NCI-H2227 (cell line): ENCODE results near the gene KRABD2.
A peak's percentile ranks its signal among the peaks of the same experiment; 100 is the strongest.
"Not testable (repeated sequence)": the region's sequence is repeated elsewhere in the genome, so short reads cannot be mapped to it uniquely, and the experiment has no call there.

Source experiments
- DNase-seq: peaks from one replicate; lab custom pipeline; 2025; ENCODE audit not compliant: unreplicated experiment; lab: John Stamatoyannopoulos, UW

The KRABD2 gene

GRCh38 chr17:8365143-8365542, 11.4 kb downstream of the KRABD2 start:
- no peak for DNase-seq

DNA sequence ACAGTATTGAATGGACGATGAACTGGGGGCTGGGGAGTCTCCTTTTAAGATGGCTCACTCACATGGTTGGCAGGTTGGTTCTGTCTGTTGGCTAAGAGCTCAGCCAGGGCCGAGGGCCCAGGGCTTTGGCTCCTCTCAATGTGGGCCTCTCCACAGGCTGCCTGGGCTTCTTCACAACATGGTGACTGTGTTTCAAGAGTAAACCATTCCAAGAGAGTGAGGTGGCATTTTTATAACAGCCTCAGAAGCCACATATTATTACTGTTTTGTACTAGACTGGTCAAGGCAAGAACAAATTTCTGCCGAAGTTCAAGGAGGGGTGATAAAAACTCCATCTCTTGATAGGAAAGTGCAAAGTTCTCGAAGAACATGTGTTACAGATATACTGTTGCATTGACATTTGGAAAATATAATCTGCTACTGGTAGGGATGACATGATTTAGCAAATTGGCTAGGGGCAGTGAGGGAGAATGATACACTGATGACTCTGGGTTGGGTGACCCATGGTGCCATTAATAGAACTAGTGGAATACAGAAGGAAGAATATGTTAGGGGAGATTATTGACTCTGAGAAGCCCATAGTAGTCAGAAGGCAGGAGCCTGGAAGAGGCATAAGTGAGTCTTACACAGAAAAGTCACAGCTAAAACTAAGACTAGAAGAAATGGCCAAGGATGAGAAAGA, 13.7 kb downstream of the KRABD2 start:
- no peak for DNase-seq

DNA sequence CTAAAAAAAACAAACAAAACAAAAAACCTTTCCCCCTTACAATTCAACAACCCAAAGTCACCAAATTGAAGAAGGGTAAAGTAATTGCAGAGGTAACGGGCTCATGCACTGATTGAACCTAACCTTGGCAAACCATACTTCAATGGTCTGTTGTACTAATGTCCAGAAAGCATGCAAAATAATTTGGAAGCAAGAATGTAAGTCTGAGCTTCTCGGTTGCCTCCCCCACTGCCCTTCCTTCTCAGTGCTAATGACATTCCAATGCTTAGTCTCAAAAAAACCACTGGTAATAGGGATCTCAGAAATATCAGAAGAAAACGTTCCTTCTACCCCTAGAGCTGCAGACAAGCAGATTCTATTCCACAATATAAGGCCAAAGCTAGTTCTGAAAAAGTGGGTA, 15.8 kb downstream of the KRABD2 start:
- no peak for DNase-seq

- no peak for DNase-seq
Observed at GRCh38 chr17:8360260-8360659, 16.2 kb downstream of the KRABD2 start.

GRCh38 chr17:8359769-8360168, 16.7 kb downstream of the KRABD2 start:
- DNase-seq = no peak

DNA sequence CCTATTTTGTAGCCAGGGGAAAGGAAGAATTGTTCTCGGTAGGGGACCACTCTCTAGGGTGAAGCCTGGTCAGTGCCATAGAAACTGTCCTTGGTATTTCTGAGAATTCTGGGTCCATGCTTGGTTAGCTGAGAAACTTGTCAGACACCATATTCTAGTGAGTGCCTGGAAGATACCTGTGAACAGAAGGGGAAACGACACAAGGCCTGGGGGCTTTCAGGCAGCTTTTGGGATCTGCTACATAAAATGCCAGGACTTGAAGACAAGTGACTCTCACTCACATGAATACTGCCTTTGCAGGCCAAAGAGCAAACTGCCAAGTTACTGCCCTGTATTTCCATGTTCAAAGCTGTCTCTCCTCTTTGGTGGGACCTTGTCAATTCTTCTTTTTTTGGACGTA, 18.6 kb downstream of the KRABD2 start:
- no peak for DNase-seq

- DNase-seq = no peak
Observed at GRCh38 chr17:8354236-8354635, 22.3 kb downstream of the KRABD2 start.

- DNase-seq = no peak
Observed at GRCh38 chr17:8353736-8354135, 22.8 kb downstream of the KRABD2 start.

- no peak for DNase-seq
Observed at GRCh38 chr17:8350339-8350738, 26.2 kb downstream of the KRABD2 start.

DNA sequence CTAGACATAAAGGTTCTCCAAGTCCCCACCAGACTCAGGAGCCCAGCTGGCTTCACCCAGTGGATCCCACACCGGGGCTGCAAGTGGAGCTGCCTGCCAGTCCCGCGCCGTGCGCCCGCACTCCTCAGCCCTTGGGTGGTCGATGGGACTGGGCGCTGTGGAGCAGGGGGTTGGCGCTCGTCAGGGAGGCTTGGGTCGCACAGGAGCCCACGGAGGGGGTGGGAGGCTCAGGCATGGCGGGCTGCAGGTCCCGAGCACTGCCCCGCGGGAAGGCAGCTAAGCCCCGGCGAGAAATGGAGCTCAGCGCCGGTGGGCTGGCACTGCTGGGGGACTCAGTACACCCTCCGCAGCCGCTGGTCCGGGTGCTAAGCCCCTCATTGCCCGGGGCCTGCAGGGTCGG, 29.5 kb downstream of the KRABD2 start:
- not testable (repeated sequence) for DNase-seq

- DNase-seq = no peak
Observed at GRCh38 chr17:8345951-8346665, 30.4 kb downstream of the KRABD2 start.

GRCh38 chr17:8345052-8345690, 31.3 kb downstream of the KRABD2 start:
- no peak for DNase-seq

DNA sequence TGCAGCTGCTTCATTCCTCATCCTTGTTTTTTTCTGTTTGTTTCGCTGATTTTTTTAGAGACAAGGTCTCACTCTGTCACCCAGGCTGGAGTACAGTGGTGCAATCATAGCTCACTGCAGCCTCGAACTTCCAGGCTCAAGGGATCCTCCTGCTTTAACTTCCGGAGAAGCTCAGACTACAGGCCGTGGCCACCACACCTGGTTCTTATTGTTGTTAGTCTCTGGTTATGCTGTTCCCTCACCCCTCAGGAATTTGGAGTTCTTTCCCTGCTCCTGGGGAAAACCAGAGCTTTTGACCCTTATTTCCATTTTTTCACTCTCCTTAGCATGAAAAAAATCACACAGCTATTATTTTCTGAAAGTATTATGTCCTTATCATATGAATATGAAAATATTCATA, 35.0 kb downstream of the KRABD2 start:
- no peak for DNase-seq

DNA sequence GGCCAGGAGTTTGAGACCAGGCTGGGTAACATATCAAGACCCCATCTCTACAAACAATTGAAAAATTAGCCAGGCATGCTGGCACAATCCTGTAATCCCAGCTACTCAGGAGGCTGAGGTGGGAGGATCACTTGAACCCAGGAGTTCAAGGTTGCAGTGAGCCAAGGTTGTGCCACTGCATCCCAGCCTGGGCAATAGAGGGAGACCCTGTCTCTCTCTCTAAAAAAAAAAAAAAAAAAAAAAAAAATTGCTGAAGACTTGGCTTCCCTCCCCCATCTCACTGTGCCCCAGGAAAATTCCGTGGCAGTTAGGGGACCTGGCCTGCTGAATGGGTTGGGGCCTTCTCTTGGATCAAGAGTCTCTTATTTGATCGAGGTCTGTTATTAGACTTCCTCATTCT, 37.0 kb downstream of the KRABD2 start, which contains the start of gene ODF4:
TSS of gene ODF4 (plus strand) at position 301 of the 400 bp plus-strand sequence. CDS start 212 bp downstream, outside the sequence.
- DNase-seq = no peak

GRCh38 chr17:8338753-8339140, 37.8 kb downstream of the KRABD2 start:
- no peak for DNase-seq

DNA sequence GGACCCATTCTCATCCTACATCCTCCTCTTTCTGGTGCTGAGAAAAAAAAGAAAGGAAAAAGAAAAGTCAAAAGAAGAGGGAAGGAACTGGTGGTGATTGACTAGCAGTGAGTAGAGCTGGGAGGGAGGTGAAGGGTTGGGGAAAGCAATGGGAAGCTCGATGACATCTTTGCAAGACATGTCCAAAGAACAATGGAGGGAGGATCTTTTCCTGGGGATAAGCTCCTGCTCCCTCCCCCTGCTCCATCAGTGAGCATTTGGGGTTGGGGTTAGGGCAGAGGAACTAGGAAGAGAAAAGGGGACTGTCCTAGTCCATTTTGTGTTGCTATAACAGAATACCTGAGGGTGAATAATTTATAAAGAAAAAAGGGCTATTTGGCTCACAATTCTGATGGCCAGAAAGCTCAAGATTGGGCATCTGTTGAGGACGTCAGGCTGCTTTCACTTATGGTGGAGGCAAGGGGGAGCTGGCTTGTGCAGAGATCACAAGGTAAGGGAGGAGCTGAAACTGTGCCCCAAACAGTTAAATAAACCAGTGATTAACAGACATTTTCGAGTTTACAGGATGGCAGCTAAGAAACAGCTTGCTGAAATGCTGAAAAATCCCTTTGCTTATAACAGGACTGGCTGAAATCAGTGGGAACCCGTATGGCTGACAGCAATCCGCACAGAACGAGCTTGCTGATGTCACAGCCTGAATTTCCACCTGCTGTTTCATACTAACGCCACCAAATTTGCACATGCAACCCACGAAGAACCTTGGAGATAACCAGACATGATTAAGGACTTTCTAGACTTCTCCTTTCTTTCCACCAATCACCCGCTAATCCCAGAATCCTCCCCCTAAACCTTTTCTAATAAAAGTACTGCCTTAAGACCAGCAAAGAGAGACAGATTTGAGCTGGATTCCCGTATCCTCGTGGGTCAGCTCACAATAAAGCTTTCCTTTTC, 38.4 kb downstream of the KRABD2 start:
- DNase-seq = peak; percentile 12

GRCh38 chr17:8333281-8333680, 43.2 kb downstream of the KRABD2 start:
- DNase-seq = no peak

GRCh38 chr17:8332688-8333087, 43.8 kb downstream of the KRABD2 start:
- no peak for DNase-seq

GRCh38 chr17:8332128-8332527, 44.4 kb downstream of the KRABD2 start:
- no peak for DNase-seq

DNA sequence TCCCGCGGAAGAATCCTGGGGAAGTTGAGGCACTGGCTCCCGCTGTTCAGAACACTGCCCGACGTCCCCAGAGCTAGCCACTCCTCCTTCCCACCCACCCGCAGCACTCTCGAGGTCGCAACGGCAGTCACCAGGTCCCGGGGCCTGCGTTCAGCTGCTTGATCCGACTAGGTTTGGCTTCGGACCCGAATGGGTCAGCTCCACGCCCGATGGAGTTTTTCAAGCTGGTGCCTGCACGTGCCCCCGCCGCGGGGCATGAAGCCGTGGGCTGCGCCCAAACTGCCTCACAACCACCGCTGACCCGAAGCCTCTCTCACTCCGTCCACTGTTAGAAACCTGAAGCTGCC, 49.2 kb downstream of the KRABD2 start:
- DNase-seq = no peak
